Left cardiac atrium (tissue), 4 donors: Measurements from ENCODE around the gene EPHA2. TPM values are rescaled to one million over a fixed set of nuclear protein-coding genes. Genes with fewer than 3 reads are reported as not detected.

Source experiments
- ATAC-seq, 2 donors: fragments of 200-7000 bp; cut with Tn5 transposase; one replicate each; pipeline ENCODE4 v1.9.1; 2020; ENCODE audit warnings: mild to moderate bottlenecking in 2 of 2, moderate library complexity in 2 of 2
- DNase-seq: peaks from one replicate; pipeline ENCODE4 v3.0.0-alpha.2; 2020
- intact Hi-C, 2 donors: fragments of 100-400 bp; cut with DNase I; formaldehyde crosslinking; loops; one replicate each; pipeline versions ENCODE4 v1.14.1 to v1.15.1; 2022 to 2023
- total RNA-seq, 2 donors: library from RNA; stranded (reverse); fragmentation: NEBNext Ultra II Directional; extraction: Animal tissue kit (Norgen Biotek cat#: 25700); gene quantifications; one replicate each; pipeline ENCODE4 v1.2.1, GENCODE V29; 2021
- donor health status: DM: no; HTN: yes; CAD: no.
- donor health status: DM: no; HTN: yes; CAD: no; lungs with severe emphysema.
- donor health status: DM: yes; HTN: yes; CAD: no.
- donor health status: Dilated cardiomyopathy.

EPHA2 gene
- total RNA-seq, 2 donors from 2014 or later = 8.1 to 24.1 TPM

- intact Hi-C loops = no loop called here
- DNase-seq (peak; percentile 36), ATAC-seq (peak; percentile 27 to 45)
Measured at GRCh38 chr1:16127676-16128337, 28.1 kb downstream of the EPHA2 start.

GRCh38 chr1:16126743-16127515 lies 28.9 kb downstream of the EPHA2 start:
- DNase-seq (peak; percentile 9), ATAC-seq (no peak)
- intact Hi-C loops = no loop called here

GRCh38 chr1:16126160-16126559 lies 29.7 kb downstream of the EPHA2 start:
- intact Hi-C loops = no loop called here
- ATAC-seq (no peak), DNase-seq (peak; percentile 8)

GRCh38 chr1:16125483-16125882 lies 30.4 kb downstream of the EPHA2 start:
- intact Hi-C loops = no loop called here
- ATAC-seq (no peak), DNase-seq (no peak)

- intact Hi-C loops = no loop called here
- ATAC-seq = no peak
- peak; percentile 15 for DNase-seq
Measured at GRCh38 chr1:16125088-16125470, 30.8 kb downstream of the EPHA2 start.

GRCh38 chr1:16124377-16125087 lies 31.3 kb downstream of the EPHA2 start:
- ATAC-seq = no peak
- no peak for DNase-seq
- intact Hi-C loops = no loop called here

- intact Hi-C loops = no loop called here
- DNase-seq (no peak), ATAC-seq (peak; percentile 10 to 29)
Measured at GRCh38 chr1:16122916-16123315, 33.0 kb downstream of the EPHA2 start.

- intact Hi-C loops = no loop called here
- DNase-seq = no peak
- ATAC-seq = no peak
Measured at GRCh38 chr1:16122350-16122881, 33.5 kb downstream of the EPHA2 start.

GRCh38 chr1:16120940-16121410 lies 34.9 kb downstream of the EPHA2 start:
- ATAC-seq (no peak), DNase-seq (no peak)
- intact Hi-C loops = no loop called here

- ATAC-seq = no peak
- DNase-seq = no peak
Measured at GRCh38 chr1:16120407-16120806, 35.5 kb downstream of the EPHA2 start.

GRCh38 chr1:16119926-16120325 lies 35.9 kb downstream of the EPHA2 start:
- DNase-seq (no peak), ATAC-seq (no peak)
- intact Hi-C loops = no loop called here

More at GRCh38 chr1:16120407-16120806, 35.5 kb downstream of the EPHA2 start:
- intact Hi-C loops = no loop called here

GRCh38 chr1:16119504-16119903 lies 36.4 kb downstream of the EPHA2 start:
- intact Hi-C loops = no loop called here
- ATAC-seq (no peak), DNase-seq (no peak)

GRCh38 chr1:16118706-16119105 lies 37.2 kb downstream of the EPHA2 start:
- DNase-seq (no peak), ATAC-seq (no peak)
- intact Hi-C loops = no loop called here

- no peak for DNase-seq
- intact Hi-C loops = no loop called here
- ATAC-seq = no peak
Measured at GRCh38 chr1:16117936-16118335, 37.9 kb downstream of the EPHA2 start.

- ATAC-seq = no peak
- no peak for DNase-seq
Measured at GRCh38 chr1:16117369-16117768, 38.5 kb downstream of the EPHA2 start.

GRCh38 chr1:16116625-16117024 lies 39.2 kb downstream of the EPHA2 start:
- DNase-seq (no peak), ATAC-seq (no peak)
- intact Hi-C loops = no loop called here

More at GRCh38 chr1:16117369-16117768, 38.5 kb downstream of the EPHA2 start:
- intact Hi-C loops = no loop called here

- DNase-seq (no peak), ATAC-seq (no peak)
Measured at GRCh38 chr1:16116002-16116401, 39.9 kb downstream of the EPHA2 start.

GRCh38 chr1:16115468-16115983 lies 40.3 kb downstream of the EPHA2 start:
- DNase-seq = no peak
- no peak for ATAC-seq
- intact Hi-C loops = no loop called here

More at GRCh38 chr1:16116002-16116401, 39.9 kb downstream of the EPHA2 start:
- intact Hi-C loops = no loop called here
